Heart left ventricle (tissue), 16 donors: ENCODE results near the gene PTGS1. TPM values are rescaled to one million over a fixed set of nuclear protein-coding genes. Genes with fewer than 3 reads are reported as not detected.

ENCODE experiments used
- ATAC-seq, 4 donors: fragments of 200-7000 bp; cut with Tn5 transposase; one replicate each; pipeline ENCODE4 v1.9.1; 2020 to 2022; ENCODE audit warnings: moderate library complexity in 4 of 4, mild to moderate bottlenecking in 3 of 4, moderate number of reproducible peaks in 1 of 4
- DNase-seq, 5 donors: peaks; one replicate each; pipeline ENCODE4 v3.0.0-alpha.2; 2020
- H3K27ac ChIP-seq, 12 donors: fragments of 200-600 bp; sonication (generic) in 4 of 12; one replicate each; pipeline versions ENCODE4 v1.5.0 to v1.8.0; 2016 to 2022; ENCODE audit warnings: mild to moderate bottlenecking in 2 of 12
- H3K27me3 ChIP-seq, 9 donors: fragments of 200-600 bp; sonication (generic) in 2 of 9; one replicate each; pipeline versions ENCODE4 v1.5.1 to v1.8.0; 2016 to 2022; ENCODE audit warnings: mild to moderate bottlenecking in 3 of 9
- H3K36me3 ChIP-seq, 9 donors: fragments of 200-600 bp; sonication (generic) in 2 of 9; one replicate each; pipeline versions ENCODE4 v1.5.0 to v1.8.0; 2018 to 2022; ENCODE audit warnings: mild to moderate bottlenecking in 2 of 9
- H3K4me1 ChIP-seq, 12 donors: fragments of 200-600 bp; sonication (generic) in 4 of 12; one replicate each; pipeline versions ENCODE4 v1.5.0 to v1.8.0; 2016 to 2022; ENCODE audit warnings: mild to moderate bottlenecking in 3 of 12
- H3K4me3 ChIP-seq, 12 donors: fragments of 200-600 bp; sonication (generic) in 4 of 12; one replicate each; pipeline versions ENCODE4 v1.5.0 to v1.8.0; 2017 to 2022; ENCODE audit warnings: mild to moderate bottlenecking in 9 of 12, moderate library complexity in 4 of 12
- H3K9me3 ChIP-seq, 12 donors: fragments of 200-600 bp; sonication (generic) in 4 of 12; one replicate each; pipeline versions ENCODE4 v1.5.0 to v1.8.0; 2016 to 2022; ENCODE audit warnings: mild to moderate bottlenecking in 1 of 12
- CTCF ChIP-seq, 12 donors: fragments of 200-600 bp; sonication (generic) in 4 of 12; IDR thresholded peaks; one replicate each; pipeline versions ENCODE4 v1.5.0 to v1.8.0; 2018 to 2022; ENCODE audit warnings: antibody characterized with exemption in 12 of 12, mild to moderate bottlenecking in 5 of 12
- POLR2A ChIP-seq, 2 donors: fragments of 450-650 bp; IDR thresholded peaks; one replicate each; pipeline ENCODE4 v1.6.1; 2017; ENCODE audit warnings: antibody characterized with exemption in 2 of 2, mild to moderate bottlenecking in 2 of 2, moderate library complexity in 2 of 2
- WGBS, 4 donors: extraction: QIAGEN DNeasy Blood & Tissue Kit in 2 of 4; methylation state at CpG; one replicate each; pipeline versions ENCODE4 v1.1.5 to v1.1.7; 2013 to 2018; 5-methylcytosine and 5-hydroxymethylcytosine counted together
- intact Hi-C, 10 donors: fragments of 100-400 bp; cut with DNase I; formaldehyde crosslinking; loops; one replicate each; pipeline versions ENCODE4 v1.11.1 to v1.14.2; 2022
- polyA plus RNA-seq, 2 donors: library from polyadenylated mRNA; stranded (reverse); fragments of 200-250 nt; gene quantifications; one replicate each; pipeline ENCODE4 v1.2.3, GENCODE V29; 2013
- total RNA-seq, 9 donors: library from RNA; depleted of rRNA in 2 of 9; stranded (reverse); fragments of >200 nt in 2 of 9; fragmentation: NEBNext Ultra II Directional in 3 of 9; extraction: Animal tissue kit (Norgen Biotek cat#: 25700) in 3 of 9; gene quantifications; one replicate each; pipeline versions ENCODE4 v1.1.0 to v1.2.4, GENCODE V29; 2016 to 2023
- donor health status: ischemic (EF 13 %, LVEDD 7.1; RV severe dilation, severe dysfunction).
- donor health status: healthy with polysubstance abuse.
- donor health status: DM: no; HTN: yes; CAD: no.
- donor health status: DM: no; HTN: no; CAD: no.
- donor health status: ischemic (EF 25% LVEDD 6.9; RV normal size, moderate dysfunction).
- donor health status: ischemic (EF 25% LVEDD 5.7; RV mildly dilated, moderate dysfunction).
- donor health status: healthy.
- donor health status: DM: yes; HTN: yes; CAD: no.
- donor health status: ischemic (EF 35%, LVEDD 5.7; RV mildly dilated, moderate dysfunction).
- donor health status: nonischemic (EF 11% LVEDD 7.7; RV severe dilation, severe dysfunction).
- donor health status: DM: yes; HTN: yes; CAD: no.
- donor health status: PGD.
- donor health status: ischemic (EF 29% LVEDD 5.4; RV normal size, mild dysfunction).
- donor health status: nonischemic (EF 23%, LVEDD 6.1; RV moderate dilation, normal function).

The PTGS1 gene
- total and polyA plus RNA-seq, 11 donors: 0.91 to 24.7 (median 6.3) TPM

- Histone ChIP-seq H3K4me3 (no peak overlapping the region), H3K4me1 (peaks cover 0 to 4% (median 0%) of the 10 kb centered on the region in 12 donors), H3K9me3 (peaks cover 0 to 3% (median 0%) of the 10 kb centered on the region in 12 donors), H3K27ac (peak overlapping the region in 3 of 12 donors; percentile 3 to 73 (median 43)), H3K36me3 (no peaks in the 10 kb centered on the region), H3K27me3 (no peaks in the 10 kb centered on the region)
- no peak for TF ChIP-seq POLR2A (IDR thresholded peaks at IDR 0.05)
- TF ChIP-seq CTCF (IDR thresholded peaks at IDR 0.05): no peak
- intact Hi-C loops: loop anchor here in 1 of 10 donors (10.0 kb wide), 1 partner anchor 81 kb away; no protein-coding TSS in a partner anchor
- ATAC-seq: no peak
- WGBS, 4 donors: 95 to 96% (median 95%) methylated on average over 10 of the region's 10 CpGs
- no peak for DNase-seq
Measured at GRCh38 chr9:122364117-122364782, 6.6 kb upstream of the PTGS1 start.

- peaks cover 0 to 4% (median 0%) of the 10 kb centered on the region in 12 donors for H3K4me1 ChIP-seq
- intact Hi-C loops: loop anchor here in 1 of 10 donors (10.0 kb wide), 1 partner anchor 80 kb away; no protein-coding TSS in a partner anchor
- ATAC-seq: peak; percentile 19 to 68 (median 48)
- 55 to 62% (median 58%) methylated on average over 10 of the region's 10 CpGs for WGBS, 4 donors
- H3K27me3 ChIP-seq: no peaks in the 10 kb centered on the region
- peak overlapping the region in 5 of 12 donors; percentile 3 to 73 (median 43) for H3K27ac ChIP-seq
- TF ChIP-seq CTCF (IDR thresholded peaks at IDR 0.05): no peak
- TF ChIP-seq POLR2A (IDR thresholded peaks at IDR 0.05): no peak
- H3K36me3 ChIP-seq: no peaks in the 10 kb centered on the region
- no peak overlapping the region for H3K4me3 ChIP-seq
- DNase-seq: no peak
- H3K9me3 ChIP-seq: peaks cover 0 to 3% (median 0%) of the 10 kb centered on the region in 12 donors
Measured at GRCh38 chr9:122364783-122365150, 6.1 kb upstream of the PTGS1 start.

GRCh38 chr9:122366074-122366660, 4.7 kb upstream of the PTGS1 start:
- intact Hi-C loops: loop anchor here in 1 of 10 donors (10.0 kb wide), 1 partner anchor 79 kb away; no protein-coding TSS in a partner anchor
- WGBS, 4 donors: 78 to 86% (median 80%) methylated on average over 5 to 6 of the region's 6 CpGs
- TF ChIP-seq POLR2A (IDR thresholded peaks at IDR 0.05) (no peak), CTCF (IDR thresholded peaks at IDR 0.05) (no peak)

GRCh38 chr9:122367065-122367464, 3.8 kb upstream of the PTGS1 start:
- no peak for DNase-seq
- Histone ChIP-seq H3K9me3 (peaks cover 0 to 3% (median 0%) of the 10 kb centered on the region in 12 donors), H3K4me3 (no peak overlapping the region), H3K4me1 (peaks cover 0 to 23% (median 6%) of the 10 kb centered on the region in 12 donors), H3K36me3 (no peaks in the 10 kb centered on the region), H3K27ac (peak overlapping the region in 1 of 12 donors; percentile 73), H3K27me3 (peaks cover 0 to 9% (median 0%) of the 10 kb centered on the region in 9 donors)
- no peak for ATAC-seq
- no peak for TF ChIP-seq CTCF (IDR thresholded peaks at IDR 0.05)
- TF ChIP-seq POLR2A (IDR thresholded peaks at IDR 0.05): no peak
- intact Hi-C loops: loop anchor here in 1 of 10 donors (10.0 kb wide), 1 partner anchor 78 kb away; no protein-coding TSS in a partner anchor
- WGBS, 4 donors: 87 to 93% (median 90%) methylated on average over 7 of the region's 7 CpGs

More at GRCh38 chr9:122366074-122366660, 4.7 kb upstream of the PTGS1 start:
- Histone ChIP-seq H3K4me3 (no peak overlapping the region), H3K27ac (peak overlapping the region in 1 of 12 donors; percentile 73), H3K36me3 (no peaks in the 10 kb centered on the region), H3K4me1 (peaks cover 0 to 15% (median 6%) of the 10 kb centered on the region in 12 donors), H3K9me3 (peaks cover 0 to 3% (median 0%) of the 10 kb centered on the region in 12 donors), H3K27me3 (peaks cover 0 to 5% (median 0%) of the 10 kb centered on the region in 9 donors)
- no peak for DNase-seq
- ATAC-seq: no peak
